DMS 273 (cell line): ENCODE data around the gene DTNB.
"Not testable (repeated sequence)": the region's sequence is repeated elsewhere in the genome, so short reads cannot be mapped to it uniquely, and the experiment has no call there.

Source experiments
- DNase-seq: peaks from one replicate; lab custom pipeline; 2025; ENCODE audit not compliant: unreplicated experiment; lab: John Stamatoyannopoulos, UW

The DTNB gene

GRCh38 chr2:25633801-25634200 lies 39.6 kb downstream of the DTNB start:
- not testable (repeated sequence) for DNase-seq

GRCh38 chr2:25632396-25632795 lies 41.0 kb downstream of the DTNB start:
- DNase-seq, result no peak

GRCh38 chr2:25624635-25625034 lies 48.7 kb downstream of the DTNB start:
- no peak for DNase-seq

GRCh38 chr2:25623361-25623760 lies 50.0 kb downstream of the DTNB start:
- no peak for DNase-seq

- DNase-seq, result no peak
Measured at GRCh38 chr2:25620711-25621110, 52.7 kb downstream of the DTNB start.

- no peak for DNase-seq
Measured at GRCh38 chr2:25620077-25620476, 53.3 kb downstream of the DTNB start.

- no peak for DNase-seq
Measured at GRCh38 chr2:25619185-25619584, 54.2 kb downstream of the DTNB start.

GRCh38 chr2:25618676-25619075 lies 54.7 kb downstream of the DTNB start:
- DNase-seq, result peak; percentile 17

GRCh38 chr2:25617948-25618646 lies 55.3 kb downstream of the DTNB start:
- no peak for DNase-seq

GRCh38 chr2:25615920-25616319 lies 57.5 kb downstream of the DTNB start:
- DNase-seq, result no peak

- no peak for DNase-seq
Measured at GRCh38 chr2:25615386-25615785, 58.0 kb downstream of the DTNB start.

- DNase-seq, result no peak
Measured at GRCh38 chr2:25614711-25615110, 58.7 kb downstream of the DTNB start.

- no peak for DNase-seq
Measured at GRCh38 chr2:25608718-25609117, 64.7 kb downstream of the DTNB start.

- DNase-seq, result peak; percentile 49
Measured at GRCh38 chr2:25606892-25607291, 66.5 kb downstream of the DTNB start.

GRCh38 chr2:25602333-25602723 lies 71.0 kb downstream of the DTNB start:
- DNase-seq, result no peak

- not testable (repeated sequence) for DNase-seq
Measured at GRCh38 chr2:25601711-25602332, 71.6 kb downstream of the DTNB start.

GRCh38 chr2:25598911-25599310 lies 74.5 kb downstream of the DTNB start:
- no peak for DNase-seq

- no peak for DNase-seq
Measured at GRCh38 chr2:25598332-25598731, 75.0 kb downstream of the DTNB start.

GRCh38 chr2:25597881-25598280 lies 75.5 kb downstream of the DTNB start:
- DNase-seq, result no peak

GRCh38 chr2:25596516-25597244 lies 76.7 kb downstream of the DTNB start:
- DNase-seq, result no peak

GRCh38 chr2:25595393-25595792 lies 78.0 kb downstream of the DTNB start:
- no peak for DNase-seq

- DNase-seq, result no peak
Measured at GRCh38 chr2:25594991-25595390, 78.4 kb downstream of the DTNB start.
